H9 (cell line): ENCODE data around the gene STK32C. TPM values are rescaled to one million over a fixed set of nuclear protein-coding genes. Genes with fewer than 3 reads are reported as not detected.

Experiments
- DNase-seq: peaks from one replicate; pipeline ENCODE4 v3.0.0-alpha.2; 2017
- H2AFZ ChIP-seq: one replicate; pipeline ENCODE4 v1.6.1; 2013; ENCODE audit warnings: mild to moderate bottlenecking, low read length, control low read depth, moderate library complexity
- H2AK5ac ChIP-seq: 2 replicates; pipeline ENCODE4 v1.6.1; 2013; ENCODE audit warnings: low read length, control low read depth, mixed read lengths; ENCODE audit not compliant: insufficient read length
- H2BK120ac ChIP-seq: one replicate; pipeline ENCODE4 v1.6.1; 2013; ENCODE audit warnings: low read depth, mild to moderate bottlenecking, low read length, control low read depth, inconsistent platforms; ENCODE audit not compliant: poor library complexity, severe bottlenecking
- H2BK12ac ChIP-seq: 2 replicates; pipeline ENCODE4 v1.6.1; 2013; ENCODE audit warnings: low read length, control low read depth, mixed read lengths, low read depth; ENCODE audit not compliant: insufficient read length
- H2BK15ac ChIP-seq: 2 replicates; pipeline ENCODE4 v1.6.1; 2013; ENCODE audit warnings: low read depth, low read length, control low read depth
- H2BK20ac ChIP-seq: one replicate; pipeline ENCODE4 v1.6.1; 2013; ENCODE audit warnings: low read depth, mild to moderate bottlenecking, low read length, control low read depth, inconsistent platforms; ENCODE audit not compliant: poor library complexity, severe bottlenecking
- H2BK5ac ChIP-seq: 2 replicates; pipeline ENCODE4 v1.6.1; 2013; ENCODE audit warnings: low read length, control low read depth, mixed read lengths; ENCODE audit not compliant: insufficient read length
- H3K14ac ChIP-seq: 2 replicates; pipeline ENCODE4 v1.6.1; 2013; ENCODE audit warnings: low read length, control low read depth; ENCODE audit not compliant: insufficient read depth
- H3K18ac ChIP-seq: 2 replicates; pipeline ENCODE4 v1.6.1; 2013; ENCODE audit warnings: low read depth, mild to moderate bottlenecking, mixed read lengths, low read length, control low read depth; ENCODE audit not compliant: insufficient read length
- H3K23ac ChIP-seq: 2 replicates; pipeline ENCODE4 v1.6.1; 2013; ENCODE audit warnings: low read length, control low read depth, mixed read lengths, low read depth; ENCODE audit not compliant: insufficient read length
- H3K23me2 ChIP-seq: 2 replicates; pipeline ENCODE4 v1.6.1; 2013; ENCODE audit warnings: low read depth, mild to moderate bottlenecking, mixed read lengths, low read length, control low read depth; ENCODE audit not compliant: insufficient read length, poor library complexity, severe bottlenecking
- H3K27ac ChIP-seq: 2 replicates; pipeline ENCODE4 v1.5.1; 2013; ENCODE audit warnings: low read length, control low read depth, mixed read lengths, low read depth; ENCODE audit not compliant: insufficient read length
- H3K27me3 ChIP-seq: 2 replicates; pipeline ENCODE4 v1.6.1; 2013; ENCODE audit warnings: low read length, control low read depth, inconsistent platforms; ENCODE audit not compliant: insufficient read depth
- H3K4ac ChIP-seq: 2 replicates; pipeline ENCODE4 v1.6.1; 2013; ENCODE audit warnings: low read depth, mild to moderate bottlenecking, control low read depth, inconsistent platforms, low read length, moderate library complexity
- H3K4me1 ChIP-seq: 2 replicates; pipeline ENCODE4 v1.6.1; 2013; ENCODE audit warnings: low read length, control low read depth, inconsistent platforms; ENCODE audit not compliant: insufficient read depth
- H3K4me2 ChIP-seq: 2 replicates; pipeline ENCODE4 v1.6.1; 2013; ENCODE audit warnings: low read length, control low read depth, mixed read lengths; ENCODE audit not compliant: insufficient read length, insufficient read depth
- H3K56ac ChIP-seq: 2 replicates; pipeline ENCODE4 v1.6.1; 2013; ENCODE audit warnings: low read depth, mild to moderate bottlenecking, mixed read lengths, low read length, control low read depth; ENCODE audit not compliant: insufficient read length
- H3K79me1 ChIP-seq: 2 replicates; pipeline ENCODE4 v1.6.1; 2013; ENCODE audit warnings: low read depth, mild to moderate bottlenecking, moderate library complexity, low read length, control low read depth, inconsistent platforms; ENCODE audit not compliant: insufficient read depth, poor library complexity, severe bottlenecking
- H3K79me2 ChIP-seq: 2 replicates; pipeline ENCODE4 v1.6.1; 2013; ENCODE audit warnings: low read length, control low read depth, inconsistent platforms; ENCODE audit not compliant: insufficient read depth
- H3K9ac ChIP-seq: 2 replicates; pipeline ENCODE4 v1.6.1; 2013; ENCODE audit warnings: low read length, control low read depth, mixed read lengths; ENCODE audit not compliant: insufficient read length; ENCODE audit errors: extremely low read depth
- H3K9me3 ChIP-seq: one replicate; pipeline ENCODE4 v1.6.1; 2013; ENCODE audit warnings: low read depth, low read length, inconsistent platforms; ENCODE audit not compliant: control insufficient read depth
- H3T11ph ChIP-seq: one replicate; pipeline ENCODE4 v1.6.1; 2013; ENCODE audit warnings: mild to moderate bottlenecking, low read length, control low read depth, inconsistent platforms
- H4K20me1 ChIP-seq: one replicate; pipeline ENCODE4 v1.6.1; 2013; ENCODE audit not compliant: control insufficient read depth, insufficient read length, insufficient read depth
- H4K5ac ChIP-seq: 2 replicates; pipeline ENCODE4 v1.6.1; 2013; ENCODE audit warnings: low read depth, mild to moderate bottlenecking, mixed read lengths, low read length, control low read depth; ENCODE audit not compliant: insufficient read length
- H4K8ac ChIP-seq: replicated peaks from 2 replicates; pipeline ENCODE4 v1.6.1; 2013; ENCODE audit warnings: low read length, control low read depth, mixed read lengths, low read depth; ENCODE audit not compliant: insufficient read length
- H4K91ac ChIP-seq: 2 replicates; pipeline ENCODE4 v1.6.1; 2013; ENCODE audit warnings: low read depth, mild to moderate bottlenecking, moderate library complexity, mixed read lengths, low read length, control low read depth; ENCODE audit not compliant: insufficient read length
- H3K27ac Mint-ChIP-seq, 3 experiments: 2 replicates in 2 of 3; 3 replicates in 1 of 3; pipeline ENCODE4 v1.8.0; 2020 to 2021; ENCODE audit warnings: mixed read lengths in 3 of 3, mild to moderate bottlenecking in 1 of 3, moderate library complexity in 1 of 3
- H3K27me3 Mint-ChIP-seq: 2 replicates; pipeline ENCODE4 v1.8.0; 2021; ENCODE audit warnings: low read depth, mild to moderate bottlenecking, moderate library complexity, mixed read lengths
- H3K36me3 Mint-ChIP-seq, 3 experiments: 2 replicates in 2 of 3; 3 replicates in 1 of 3; pipeline ENCODE4 v1.8.0; 2020 to 2021; ENCODE audit warnings: low read depth in 3 of 3, mixed read lengths in 3 of 3; ENCODE audit not compliant: insufficient read depth in 1 of 3
- H3K4me1 Mint-ChIP-seq, 2 experiments: 2 replicates each; pipeline ENCODE4 v1.8.0; 2020; ENCODE audit warnings: mixed read lengths in 2 of 2
- H3K4me3 Mint-ChIP-seq, 2 experiments: 2 replicates in 1 of 2; 3 replicates in 1 of 2; pipeline ENCODE4 v1.8.0; 2020 to 2021; ENCODE audit warnings: mild to moderate bottlenecking in 2 of 2, mixed read lengths in 2 of 2, moderate library complexity in 1 of 2
- H3K9me3 Mint-ChIP-seq, 2 experiments: 2 replicates in 1 of 2; 3 replicates in 1 of 2; pipeline ENCODE4 v1.8.0; 2020; ENCODE audit warnings: mild to moderate bottlenecking in 2 of 2, mixed read lengths in 2 of 2, moderate library complexity in 1 of 2
- CTCF ChIP-seq: fragments of 200-600 bp; sonication (generic); conservative IDR thresholded peaks from 3 replicates; pipeline ENCODE4 v1.8.0; 2021; ENCODE audit warnings: antibody characterized with exemption, mild to moderate bottlenecking
- WGBS: extraction: QIAGEN DNeasy Blood & Tissue Kit; methylation state at CpG from one replicate; pipeline ENCODE4 v1.1.7; 2013; ENCODE audit warnings: missing lambda C conversion rate, low lambda C conversion rate, mixed read lengths; ENCODE audit not compliant: insufficient read length; ENCODE audit errors: extremely low coverage; 5-methylcytosine and 5-hydroxymethylcytosine counted together
- total RNA-seq: library from RNA; stranded (reverse); gene quantifications from 2 replicates; pipeline ENCODE4 v1.2.1, GENCODE V29; 2021

Gene STK32C
- total RNA-seq, 1 experiment from 2014 or later: 11.3 TPM

GRCh38 chr10:132207536-132208461 is 100.0 kb downstream of the STK32C start:
- no peaks in the 10 kb centered on the region for H3K27me3 ChIP-seq
- no CpG with 5 or more reads among the region's 48 CpGs for WGBS
- DNase-seq: no peak

More at GRCh38 chr10:132207536-132208461, 100.0 kb downstream of the STK32C start:
- Mint-ChIP-seq H3K9me3 (no peaks in the 10 kb centered on the region), H3K36me3 (peaks cover 0 to 3% (median 0%) of the 10 kb centered on the region in 3 experiments; a peak in 1 of 7 replicates), H3K27ac (no peak overlapping the region), H3K4me3 (no peak overlapping the region), H3K27me3 (no peaks in the 10 kb centered on the region), H3K4me1 (no peaks in the 10 kb centered on the region)
- H4K91ac ChIP-seq: no peak overlapping the region
- no peak overlapping the region for H3K56ac ChIP-seq
- no peak overlapping the region for H4K8ac ChIP-seq
- no peak overlapping the region for H2BK120ac ChIP-seq
- H3K4me1 ChIP-seq: no peaks in the 10 kb centered on the region
- no peak overlapping the region for H3K27ac ChIP-seq
- no peak overlapping the region for H3T11ph ChIP-seq
- no peak overlapping the region for H2BK20ac ChIP-seq
- H4K20me1 ChIP-seq: no peaks in the 10 kb centered on the region
- no peak overlapping the region for H3K4me2 ChIP-seq
- H3K79me1 ChIP-seq: no peaks in the 10 kb centered on the region
- no peaks in the 10 kb centered on the region for H3K79me2 ChIP-seq
- H2BK15ac ChIP-seq: no peak overlapping the region
- H3K23ac ChIP-seq: no peak overlapping the region
- H3K18ac ChIP-seq: no peak overlapping the region
- no peaks in the 10 kb centered on the region for H3K23me2 ChIP-seq
- H3K9ac ChIP-seq: no peak overlapping the region
- H2BK12ac ChIP-seq: no peak overlapping the region
- no peak overlapping the region for H2BK5ac ChIP-seq
- no peak for TF ChIP-seq CTCF
- no peak overlapping the region for H3K14ac ChIP-seq
- no peaks in the 10 kb centered on the region for H3K9me3 ChIP-seq
- no peak overlapping the region for H3K4ac ChIP-seq
- no peak overlapping the region for H2AFZ ChIP-seq
- H2AK5ac ChIP-seq: no peak overlapping the region
- H4K5ac ChIP-seq: no peak overlapping the region
